ENCODE measurements around the gene THUMPD1.

DNA sequence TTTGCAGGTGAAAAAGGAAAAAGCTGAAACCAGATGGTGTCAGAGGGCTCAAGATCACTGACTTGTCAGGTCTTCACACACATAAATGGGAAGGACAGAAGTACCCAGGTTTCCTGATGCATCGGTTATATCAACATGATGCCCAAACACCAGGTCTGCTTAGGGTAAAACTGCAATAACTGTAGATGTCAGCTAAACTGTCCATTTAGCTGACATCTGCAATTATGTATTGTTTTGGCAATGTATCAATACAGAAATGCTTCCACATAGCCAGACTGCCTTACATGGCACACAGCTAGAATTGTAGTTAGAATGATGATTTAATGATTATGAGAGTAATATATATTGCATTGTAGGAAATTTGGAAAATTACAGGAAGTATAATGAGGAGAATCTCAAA is 27.2 kb upstream of the THUMPD1 start:
- TF ChIP-seq, protein P1, sequence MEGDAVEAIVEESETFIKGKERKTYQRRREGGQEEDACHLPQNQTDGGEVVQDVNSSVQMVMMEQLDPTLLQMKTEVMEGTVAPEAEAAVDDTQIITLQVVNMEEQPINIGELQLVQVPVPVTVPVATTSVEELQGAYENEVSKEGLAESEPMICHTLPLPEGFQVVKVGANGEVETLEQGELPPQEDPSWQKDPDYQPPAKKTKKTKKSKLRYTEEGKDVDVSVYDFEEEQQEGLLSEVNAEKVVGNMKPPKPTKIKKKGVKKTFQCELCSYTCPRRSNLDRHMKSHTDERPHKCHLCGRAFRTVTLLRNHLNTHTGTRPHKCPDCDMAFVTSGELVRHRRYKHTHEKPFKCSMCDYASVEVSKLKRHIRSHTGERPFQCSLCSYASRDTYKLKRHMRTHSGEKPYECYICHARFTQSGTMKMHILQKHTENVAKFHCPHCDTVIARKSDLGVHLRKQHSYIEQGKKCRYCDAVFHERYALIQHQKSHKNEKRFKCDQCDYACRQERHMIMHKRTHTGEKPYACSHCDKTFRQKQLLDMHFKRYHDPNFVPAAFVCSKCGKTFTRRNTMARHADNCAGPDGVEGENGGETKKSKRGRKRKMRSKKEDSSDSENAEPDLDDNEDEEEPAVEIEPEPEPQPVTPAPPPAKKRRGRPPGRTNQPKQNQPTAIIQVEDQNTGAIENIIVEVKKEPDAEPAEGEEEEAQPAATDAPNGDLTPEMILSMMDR (IDR thresholded peaks at IDR 0.05): no peak
- no peak for TF ChIP-seq EZH2 (IDR thresholded peaks at IDR 0.05)
